Stimulated activated CD4-positive, alpha-beta T cell treated with anti-CD3 and anti-CD28 coated beads, Interleukin-1b, Interleukin-23, amount 100 ng/mL, for 48 hours (primary cell): ENCODE measurements around the gene GPC6.

ENCODE experiments used
- DNase-seq: peaks from one replicate; pipeline ENCODE4 v3.0.0-alpha.2; 2020

GPC6 gene

DNA sequence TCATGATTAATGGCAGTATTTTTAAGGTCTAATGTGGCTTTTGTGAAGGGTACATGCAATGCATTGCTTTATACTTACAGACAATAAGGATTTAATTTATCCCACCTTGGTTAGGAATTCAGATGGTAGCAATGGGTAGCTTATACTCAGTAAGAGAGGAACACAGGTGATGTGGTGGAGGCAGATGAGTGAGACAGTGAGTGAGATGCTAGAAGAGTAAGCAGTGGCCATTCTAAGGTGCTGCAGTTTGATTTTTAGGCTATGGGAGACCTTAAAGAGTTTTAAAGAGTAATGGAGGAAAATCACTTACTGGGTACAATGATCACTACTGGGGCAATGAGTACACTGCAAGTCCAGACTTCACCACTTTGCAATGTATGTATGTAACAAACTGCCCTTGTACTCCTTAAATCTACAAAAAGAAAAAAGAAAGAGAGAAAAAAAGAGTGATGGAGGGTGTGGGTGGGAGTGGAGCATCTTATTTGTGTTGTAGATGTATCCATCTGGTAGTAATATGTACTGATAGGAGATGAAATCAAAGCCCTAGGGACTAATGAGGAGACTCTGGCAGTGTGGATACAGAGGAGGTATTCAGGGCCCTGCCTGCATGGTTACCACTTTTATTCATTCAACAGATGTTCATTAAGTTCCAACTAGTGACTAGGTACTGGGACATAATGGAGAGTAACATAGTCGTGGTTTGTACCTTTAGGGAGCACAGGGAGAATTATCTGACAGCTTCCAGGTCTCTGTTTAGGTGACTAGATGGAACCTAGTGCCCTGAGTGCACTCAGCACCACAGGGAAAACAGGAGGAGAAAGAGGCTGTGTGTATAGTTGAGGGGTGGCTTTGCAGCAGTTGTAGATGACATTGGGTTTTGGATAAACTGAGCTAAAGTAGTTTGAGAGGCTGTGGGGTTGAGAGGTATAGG lies 99.0 kb downstream of the GPC6 start:
- no peak for DNase-seq

DNA sequence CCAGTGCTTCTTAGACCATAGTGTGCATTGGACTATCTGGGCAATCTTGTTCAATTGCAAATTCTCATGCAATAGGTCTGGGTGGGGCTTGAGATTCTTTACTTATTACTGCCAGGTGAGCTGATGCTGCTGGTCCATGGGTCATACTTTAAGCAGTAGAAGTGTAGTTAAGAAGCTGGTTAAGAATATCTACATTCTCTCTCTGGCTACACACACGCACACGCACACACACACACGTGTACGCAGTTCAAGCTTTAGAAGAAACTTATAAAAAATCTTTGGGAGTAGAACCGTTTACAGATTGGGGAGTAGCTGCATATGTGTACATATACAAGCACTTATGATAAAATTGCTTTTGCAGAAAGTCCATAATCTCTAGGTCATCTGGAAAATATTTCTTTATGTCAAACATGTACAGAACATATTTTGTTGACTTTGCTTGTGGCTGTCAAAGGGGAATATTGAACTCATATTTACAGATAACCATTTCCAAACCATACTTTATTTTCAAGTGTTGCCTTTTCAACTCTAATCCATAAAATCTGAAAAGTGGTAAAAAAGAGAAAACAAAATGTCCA lies 99.7 kb downstream of the GPC6 start:
- no peak for DNase-seq

DNA sequence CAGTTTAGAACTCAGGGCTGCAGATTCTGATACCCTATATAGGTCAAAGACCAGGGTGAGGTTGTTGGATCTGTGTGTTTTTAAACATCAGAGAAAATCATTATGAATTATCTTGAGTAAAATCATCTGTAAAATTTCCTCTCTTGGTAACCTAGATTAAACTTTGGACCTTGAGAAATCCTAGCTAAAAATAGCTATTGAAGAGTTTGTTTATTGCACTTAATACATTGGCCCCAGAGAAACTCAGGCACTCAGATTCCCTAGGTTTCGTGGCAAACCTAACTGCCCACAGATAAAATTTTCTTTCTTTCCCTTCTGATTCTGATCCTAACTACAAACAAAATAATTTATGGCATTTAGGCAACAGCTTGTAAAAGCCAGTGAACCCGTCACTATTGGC lies 102.3 kb downstream of the GPC6 start:
- DNase-seq, result no peak

DNA sequence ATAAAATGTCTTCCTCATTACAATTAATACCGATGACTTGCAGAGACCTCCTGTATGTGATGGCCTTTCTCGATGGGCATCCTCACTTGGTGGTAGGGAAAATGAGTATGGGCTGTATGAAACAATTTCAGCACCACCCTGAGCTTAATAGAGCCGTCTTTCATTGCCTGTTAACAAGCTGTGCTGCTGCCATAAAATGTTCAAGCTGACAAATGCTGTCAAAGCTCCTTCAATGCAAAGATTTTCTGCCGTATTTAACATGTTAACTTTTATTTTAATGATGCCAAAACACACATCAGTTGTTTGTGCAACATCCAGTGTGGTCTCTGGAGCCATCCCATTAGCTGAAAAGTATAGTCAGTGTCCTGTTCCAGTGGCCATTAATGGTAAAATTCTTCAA lies 110.1 kb downstream of the GPC6 start:
- no peak for DNase-seq

DNA sequence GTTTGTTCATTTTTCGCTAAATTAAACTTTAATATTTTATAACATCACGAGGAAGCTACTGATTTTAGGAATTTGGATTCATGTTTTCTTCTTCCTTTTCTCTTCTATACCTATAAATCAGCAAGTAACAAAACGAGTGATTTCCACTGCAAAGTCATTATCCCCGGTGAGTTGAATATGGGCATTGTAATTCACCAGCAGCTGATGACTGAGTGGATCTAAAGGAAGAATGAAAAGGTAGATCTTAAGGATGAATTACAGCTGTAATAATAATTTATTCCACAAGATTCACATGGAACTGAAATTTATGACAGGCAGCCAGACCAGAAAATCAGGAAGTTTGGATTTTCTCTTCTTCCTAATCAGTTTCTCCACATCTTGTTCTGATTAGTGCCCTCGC lies 111.4 kb downstream of the GPC6 start:
- no peak for DNase-seq

DNA sequence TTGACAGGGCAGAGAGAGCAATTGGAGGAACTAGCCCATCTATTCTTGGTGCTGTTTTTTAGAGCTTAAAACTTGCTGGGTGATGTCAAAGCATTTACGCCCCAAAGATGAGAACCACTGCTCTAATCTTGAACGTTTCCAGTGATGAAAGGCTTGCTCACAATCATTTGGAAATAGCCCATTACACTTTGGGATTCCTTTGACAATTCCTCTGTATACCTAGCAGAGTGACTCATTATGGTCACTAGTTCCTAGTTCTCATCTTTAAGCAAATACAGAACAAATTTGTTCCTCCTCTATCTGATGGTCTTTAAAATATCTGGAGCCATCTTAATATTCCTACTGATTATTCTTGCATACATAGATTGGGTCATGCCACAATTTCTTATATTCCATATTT lies 112.3 kb downstream of the GPC6 start:
- DNase-seq, result no peak

DNA sequence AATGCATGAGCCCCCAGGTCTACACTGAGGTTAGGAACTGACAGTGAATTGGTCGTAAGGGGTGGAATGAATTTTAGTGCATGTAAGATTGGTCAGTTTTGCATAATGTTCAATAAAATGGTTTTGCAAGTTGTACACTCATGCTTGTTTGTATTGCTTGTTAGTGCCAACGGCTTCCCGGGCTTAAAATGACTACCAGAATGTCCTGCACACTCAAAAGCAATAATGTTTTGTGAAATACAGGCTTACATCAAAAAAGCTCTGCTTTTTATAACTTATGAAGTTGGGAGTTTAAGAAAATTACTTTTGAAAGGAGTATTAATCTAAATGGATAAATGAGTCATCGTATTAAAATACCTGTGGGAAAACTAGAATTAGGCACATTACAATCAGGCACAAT lies 112.9 kb downstream of the GPC6 start:
- DNase-seq, result no peak

DNA sequence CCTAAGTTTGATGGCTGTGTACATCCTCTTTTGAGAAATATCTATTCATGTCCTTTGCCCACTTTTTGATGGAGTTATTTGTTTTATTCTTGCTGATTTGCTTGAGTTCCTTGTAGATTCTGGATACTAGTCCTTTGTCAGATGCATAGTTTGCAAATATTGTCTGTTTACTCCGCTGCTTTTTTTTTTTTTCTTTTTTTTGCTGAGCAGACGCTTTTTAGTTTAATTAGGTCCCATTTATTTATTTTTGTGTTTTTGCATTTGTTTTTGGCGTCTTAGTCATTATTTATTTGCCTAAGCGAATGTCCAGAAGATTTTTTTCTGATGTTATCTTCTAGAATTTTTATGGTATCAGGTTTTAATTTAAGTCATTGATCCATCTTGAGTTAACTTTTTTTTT lies 114.9 kb downstream of the GPC6 start:
- DNase-seq, result no peak

DNA sequence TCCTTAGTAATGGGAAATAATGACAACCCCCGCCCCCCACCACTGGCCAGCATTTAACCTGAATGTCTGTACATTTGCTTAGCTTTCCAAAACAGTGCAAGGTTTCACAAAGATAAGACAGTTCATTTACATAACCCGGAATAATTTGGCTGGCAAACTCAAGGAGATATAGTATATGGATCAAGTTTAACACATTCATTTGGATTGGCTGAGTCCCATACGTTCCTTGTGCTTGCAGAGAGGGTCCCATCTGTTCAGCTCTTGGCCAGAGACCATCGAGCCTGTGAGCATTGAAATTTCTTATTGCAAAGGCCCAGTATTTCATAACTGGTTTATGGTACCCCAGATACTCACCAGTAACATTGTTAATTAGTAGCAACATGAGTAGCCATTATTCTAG lies 116.5 kb downstream of the GPC6 start:
- no peak for DNase-seq

DNA sequence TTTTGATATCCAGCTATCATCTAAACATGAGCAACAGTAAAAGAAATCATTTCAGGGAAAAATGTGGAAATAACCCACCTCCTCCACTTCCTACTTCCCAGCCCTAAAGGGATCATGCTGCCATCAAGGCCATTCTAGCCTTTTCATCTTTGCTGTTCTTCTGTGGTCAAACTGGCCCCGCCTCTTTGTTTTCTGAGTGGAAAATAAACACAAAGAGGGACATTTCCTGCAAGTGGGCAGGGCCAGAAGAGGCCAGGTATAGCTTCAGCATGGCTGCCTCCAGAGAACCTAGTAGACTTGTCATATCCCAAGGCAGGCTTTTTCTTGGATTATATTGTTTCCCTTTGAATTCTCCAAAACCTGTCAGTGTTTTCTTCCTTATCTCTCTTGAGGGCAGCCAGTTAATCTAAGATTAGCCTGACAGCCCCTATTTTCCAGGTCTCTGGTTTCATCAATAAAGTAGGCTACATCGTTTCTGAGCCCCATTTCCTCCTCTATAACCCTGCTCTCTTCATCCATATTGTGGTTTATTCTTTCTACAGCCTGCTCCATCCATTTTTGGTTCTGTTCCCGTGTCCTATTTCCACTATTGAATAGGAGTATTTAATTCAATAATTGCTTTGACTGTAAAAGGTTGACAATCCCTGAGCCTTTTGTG lies 117.6 kb downstream of the GPC6 start:
- no peak for DNase-seq

DNA sequence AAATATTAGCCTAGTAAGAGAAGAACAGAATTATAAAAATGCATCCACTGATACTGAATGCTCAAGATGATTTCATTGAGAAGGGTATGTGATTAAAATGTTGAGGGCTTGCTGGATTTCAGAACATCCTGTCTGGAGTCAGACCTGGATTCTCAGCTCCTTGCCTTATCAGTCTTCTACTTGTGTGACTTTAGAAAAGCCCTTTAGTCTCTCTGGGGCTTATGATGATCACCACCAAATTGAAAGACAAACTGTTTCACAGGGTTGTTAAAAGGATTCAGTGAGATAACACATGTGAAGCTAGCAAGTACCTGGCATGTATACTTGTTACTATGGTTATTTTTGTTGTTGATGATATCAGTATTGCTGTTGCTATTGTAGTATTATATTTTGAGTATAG lies 118.4 kb downstream of the GPC6 start:
- no peak for DNase-seq

DNA sequence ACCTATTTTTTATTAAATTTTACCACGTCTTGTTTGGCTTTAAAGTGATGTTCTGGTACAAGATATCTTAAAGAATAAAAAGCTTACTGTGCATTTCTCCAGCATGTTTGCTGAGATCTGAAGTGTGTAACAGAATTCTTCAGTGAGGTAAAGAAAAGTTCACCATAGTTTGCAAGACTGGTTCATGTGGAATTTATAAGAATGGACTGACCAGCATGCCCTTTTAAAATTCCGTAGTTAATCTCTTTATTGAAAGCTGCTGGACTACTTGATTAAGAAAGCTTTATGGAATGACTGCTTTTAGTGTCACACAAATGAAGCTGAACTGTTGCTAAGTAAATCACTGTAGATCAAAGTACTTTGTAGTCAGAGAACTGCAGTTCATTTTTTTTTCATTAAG lies 119.2 kb downstream of the GPC6 start:
- DNase-seq, result no peak

DNA sequence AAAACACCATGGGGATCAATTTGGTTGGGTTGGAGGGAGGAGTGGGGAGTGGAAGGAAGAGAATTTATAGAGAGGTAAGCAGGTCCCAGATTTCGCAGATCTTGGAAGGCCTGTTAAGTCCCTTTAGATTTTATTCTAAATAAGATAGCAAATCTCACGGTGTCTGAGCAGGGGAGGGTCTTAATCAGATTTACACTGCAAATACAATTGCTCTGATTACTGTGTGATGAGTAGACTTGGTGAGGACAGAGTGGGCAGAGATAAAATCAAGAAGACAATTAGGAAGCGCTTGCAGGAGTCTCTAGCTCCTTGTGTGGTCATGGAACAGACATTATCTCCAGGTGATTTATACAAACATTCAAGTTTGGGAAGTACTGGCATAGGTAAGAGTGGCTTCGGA lies 126.0 kb downstream of the GPC6 start:
- DNase-seq, result no peak

DNA sequence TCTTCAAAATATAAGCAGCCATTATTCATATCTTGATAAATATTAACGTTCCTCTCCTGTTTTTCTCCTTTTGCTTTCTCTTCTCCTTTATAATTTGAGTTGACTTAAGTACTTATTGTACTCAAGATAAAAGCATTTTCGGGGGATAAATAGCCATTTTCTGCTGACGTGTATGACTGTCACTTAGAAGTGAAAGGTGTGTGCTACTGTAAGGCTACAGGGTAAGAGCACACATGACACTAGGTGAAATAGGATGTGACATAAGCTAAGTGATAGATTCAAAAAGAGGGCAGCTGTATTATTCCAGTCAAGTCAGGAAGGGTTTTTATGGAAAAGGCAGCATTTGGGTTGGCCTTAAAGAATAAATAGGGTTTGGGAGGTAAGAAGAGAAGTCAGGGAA lies 128.5 kb downstream of the GPC6 start:
- DNase-seq, result no peak

DNA sequence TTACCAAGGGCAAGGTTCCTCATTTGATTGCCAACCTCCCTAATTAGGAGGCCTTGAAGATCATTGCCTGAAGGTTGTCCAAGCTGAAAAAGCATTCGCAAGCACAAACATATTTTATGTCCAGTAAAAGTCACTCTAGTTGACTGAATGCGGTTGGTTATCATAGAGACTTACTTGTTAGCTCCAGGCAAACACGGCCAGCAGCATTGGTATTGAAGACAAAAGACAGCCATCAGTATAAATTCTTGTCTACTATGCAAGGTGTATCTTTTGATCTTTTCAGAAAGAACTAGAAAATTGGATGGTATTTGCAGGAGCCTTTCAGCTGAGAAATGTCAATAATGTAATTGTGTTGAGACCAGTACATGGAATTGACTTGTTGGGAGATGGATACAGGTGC lies 129.9 kb downstream of the GPC6 start:
- no peak for DNase-seq

DNA sequence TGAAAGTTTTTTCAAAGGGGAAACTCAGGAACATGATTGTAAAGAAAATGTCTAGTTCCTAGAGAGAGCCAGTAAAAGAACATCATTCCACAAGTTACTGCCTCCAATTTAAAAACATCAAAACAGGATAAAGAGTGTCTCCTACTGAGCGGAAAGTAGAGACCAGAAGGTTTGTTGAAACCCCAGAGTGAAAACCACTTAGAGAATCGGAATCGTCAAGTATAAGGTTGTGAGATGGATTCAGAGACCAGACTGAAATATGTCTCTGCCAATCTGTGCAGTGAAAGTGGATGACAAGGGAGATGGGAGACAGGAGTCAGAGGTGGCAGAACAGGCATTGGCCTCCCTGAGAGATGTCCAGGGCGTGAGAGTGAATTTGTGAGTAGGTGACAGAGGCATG lies 133.4 kb downstream of the GPC6 start:
- DNase-seq, result no peak

DNA sequence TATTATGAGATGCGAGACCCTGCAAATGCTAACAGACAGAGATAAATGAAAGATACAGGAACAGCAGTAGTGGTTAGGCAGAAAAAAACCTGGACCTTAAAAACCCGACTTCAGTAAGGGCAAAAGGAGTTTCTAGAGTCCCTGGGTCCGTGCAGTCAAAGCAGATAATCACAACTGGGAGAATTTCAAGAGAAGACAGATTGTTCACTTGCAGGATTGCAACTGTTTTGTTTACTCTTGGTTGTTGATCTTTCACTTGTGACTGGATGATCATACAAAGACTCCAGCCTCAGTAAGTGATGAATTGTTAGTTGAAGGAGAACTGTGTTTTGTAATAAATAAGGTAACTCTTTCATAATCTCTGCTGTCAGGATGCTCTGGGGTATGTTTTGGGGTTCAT lies 135.1 kb downstream of the GPC6 start:
- DNase-seq, result no peak

DNA sequence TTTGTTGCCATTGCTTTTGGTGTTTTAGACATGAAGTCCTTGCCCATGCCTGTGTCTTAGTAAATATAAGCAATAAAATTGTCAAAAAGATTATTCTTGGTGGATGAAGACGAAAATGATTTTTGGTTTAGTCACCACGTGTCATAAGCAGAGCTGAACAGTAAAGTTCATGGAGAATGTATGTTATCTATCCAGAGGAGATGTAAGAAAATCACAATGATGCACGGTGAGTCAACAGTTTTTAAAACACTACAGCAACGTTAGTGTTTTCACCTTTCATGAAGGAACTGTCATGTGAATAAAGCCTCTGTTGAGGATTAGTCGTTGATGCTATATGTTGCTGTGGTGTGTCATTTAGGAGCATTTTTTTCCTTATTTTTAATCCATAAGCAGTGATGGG lies 137.6 kb downstream of the GPC6 start:
- DNase-seq, result no peak

DNA sequence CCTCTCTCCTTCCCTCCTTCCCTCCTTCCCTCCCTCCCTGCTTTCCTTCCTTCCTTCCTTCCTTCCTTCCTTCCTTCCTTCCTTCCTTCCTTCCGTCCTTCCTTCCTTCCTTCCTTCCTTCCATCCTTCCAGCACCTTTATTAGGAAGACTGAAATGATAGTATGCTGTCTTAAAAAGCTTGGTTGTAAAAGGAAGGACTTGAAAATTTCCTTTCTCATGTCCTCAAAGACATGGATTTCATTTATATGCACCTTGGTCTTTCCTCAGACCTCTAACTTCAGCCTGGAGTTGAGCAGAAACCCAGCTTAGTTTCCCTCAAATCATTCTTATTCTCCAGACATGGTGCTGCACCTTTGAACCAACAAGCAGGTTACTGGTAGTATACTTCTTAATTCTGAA lies 141.7 kb downstream of the GPC6 start:
- no peak for DNase-seq

DNA sequence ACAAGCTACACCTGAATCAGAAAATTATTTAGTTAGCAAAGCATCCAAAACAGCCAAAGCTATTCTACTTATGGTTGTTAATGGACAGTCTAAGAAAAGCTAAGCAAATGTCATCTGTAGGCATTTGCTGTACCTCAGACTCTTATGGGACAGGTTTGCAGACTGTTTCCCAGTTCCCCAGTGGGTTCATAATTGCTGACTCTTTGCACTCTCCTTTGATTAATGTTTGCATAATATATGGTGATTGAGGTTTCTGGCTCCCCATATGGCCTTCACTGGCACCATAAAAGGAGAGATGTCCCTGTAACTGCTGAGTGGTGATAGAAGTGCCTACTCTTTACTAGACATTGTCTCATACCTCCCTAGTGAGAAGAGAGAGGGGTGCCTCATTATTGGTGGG lies 142.1 kb downstream of the GPC6 start:
- no peak for DNase-seq

DNA sequence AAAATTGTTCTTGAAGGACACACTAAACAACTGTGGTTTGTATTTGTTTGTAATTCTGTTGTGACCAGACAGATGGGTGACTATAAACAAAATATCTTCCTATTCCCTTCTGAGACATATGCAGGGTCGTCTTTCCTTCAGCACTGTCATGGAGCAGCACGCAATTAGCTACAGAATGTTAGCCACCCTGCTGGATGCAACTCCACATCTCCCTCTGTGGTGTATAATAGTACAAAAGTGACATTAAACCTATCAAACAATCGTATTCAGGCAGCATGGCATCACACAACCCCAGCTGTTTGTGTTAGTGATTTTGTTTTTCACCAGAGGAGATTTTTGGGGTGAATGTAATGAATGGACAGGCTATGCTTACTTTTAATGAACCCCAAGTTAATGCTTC lies 146.2 kb downstream of the GPC6 start:
- no peak for DNase-seq

DNA sequence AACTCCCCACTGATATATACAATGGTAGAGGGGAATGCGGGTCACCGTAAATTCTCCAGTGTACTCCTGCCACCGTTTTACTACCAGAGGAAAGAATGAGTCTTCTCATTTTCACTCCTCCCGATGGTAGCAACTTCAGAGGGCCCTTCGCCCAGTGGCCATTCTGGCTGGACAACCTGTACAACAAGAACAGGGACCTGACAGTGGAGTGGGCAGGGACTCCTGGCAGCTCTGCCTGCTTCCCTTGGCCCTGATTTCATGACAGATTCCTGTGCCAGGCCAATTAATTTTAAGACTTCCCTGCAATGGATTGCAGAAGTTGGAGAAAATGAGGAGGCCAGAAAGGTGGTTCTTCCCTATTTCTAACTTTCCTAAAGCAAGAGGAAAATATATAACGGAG lies 148.9 kb downstream of the GPC6 start:
- no peak for DNase-seq

DNA sequence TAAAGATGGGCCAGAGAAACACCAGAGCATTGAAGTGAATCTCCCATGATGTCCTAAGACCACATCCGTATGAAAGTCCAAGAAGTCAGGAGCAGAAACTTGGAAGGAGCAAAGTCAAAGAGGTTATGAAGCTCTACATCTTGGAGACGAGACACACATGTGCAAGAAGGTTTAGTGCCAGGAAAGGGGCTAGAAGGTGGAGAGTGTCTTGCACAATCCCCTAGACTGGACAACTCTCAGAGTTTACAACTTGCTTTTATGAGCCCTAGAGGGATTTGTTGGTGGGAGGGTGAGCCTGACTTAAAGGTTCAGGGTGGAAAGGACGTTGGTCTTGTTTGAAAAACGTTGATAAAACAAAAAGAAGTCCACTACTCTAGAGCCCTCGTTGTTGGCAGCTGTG lies 150.6 kb downstream of the GPC6 start:
- DNase-seq, result no peak

DNA sequence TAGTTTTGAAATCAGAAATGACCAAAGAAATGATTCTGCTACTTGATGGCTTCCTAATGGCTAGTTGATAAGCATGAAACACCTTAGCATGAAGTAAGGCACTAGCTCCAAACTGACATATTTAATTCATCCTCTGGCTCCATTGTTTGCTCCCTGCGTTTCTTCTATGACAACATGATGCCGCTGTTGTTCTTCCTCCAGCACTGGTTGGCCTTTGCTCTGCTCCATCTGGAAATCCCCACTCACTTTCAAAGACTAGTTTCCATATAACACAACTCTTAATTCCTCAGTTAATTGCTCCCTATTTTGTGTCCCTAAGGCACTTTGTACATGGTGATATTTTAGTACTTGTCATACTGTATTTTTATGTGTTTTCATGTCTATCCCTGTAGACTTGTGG lies 151.6 kb downstream of the GPC6 start:
- DNase-seq, result no peak
